GM12892 (cell line): ENCODE measurements around the gene RFTN1.
A peak's percentile ranks its signal among the peaks of the same experiment; 100 is the strongest.

Experiments used
- POLR2A ChIP-seq: IDR thresholded peaks from 2 replicates; pipeline ENCODE4 v1.6.1; 2011; ENCODE audit warnings: low read depth, low read length, control low read depth
- POLR2AphosphoS5 ChIP-seq: IDR thresholded peaks from 2 replicates; pipeline ENCODE4 v1.6.1; 2011; ENCODE audit warnings: low read depth, low read length, control low read depth
- TAF1 ChIP-seq: IDR thresholded peaks from 2 replicates; pipeline ENCODE4 v1.6.1; 2011; ENCODE audit warnings: low read depth, mild to moderate bottlenecking, control low read depth, low read length, borderline replicate concordance

GRCh38 chr3:16508243-16508578 lies 5.3 kb downstream of the RFTN1 start:
- TF ChIP-seq TAF1 = no peak
- peak; percentile 1; the same call in 1 of the 2 replicates for TF ChIP-seq POLR2AphosphoS5
- TF ChIP-seq POLR2A = no peak; the same call in 1 of the 2 replicates
